OCI-LY1 (cell line): ENCODE measurements around the gene HLF.

ENCODE experiments used
- H2AFZ ChIP-seq: fragments of 200-600 bp; sonication (generic), shearing (Covaris generic); 2 replicates; pipeline ENCODE4 v1.6.0; 2014; ENCODE audit warnings: antibody characterized with exemption, mild to moderate bottlenecking, low read length
- H3F3A ChIP-seq: fragments of 200-600 bp; sonication (generic), shearing (Covaris generic); 2 replicates; pipeline ENCODE4 v1.6.0; 2014; ENCODE audit warnings: mild to moderate bottlenecking, antibody characterized with exemption, low read length, moderate library complexity; ENCODE audit not compliant: insufficient read depth
- H3K27ac ChIP-seq: fragments of 200-600 bp; sonication (generic); 2 replicates; pipeline ENCODE4 v1.5.1; 2014; ENCODE audit warnings: low read length, mixed run types, mild to moderate bottlenecking, low read depth; ENCODE audit not compliant: poor library complexity, severe bottlenecking
- H3K27me3 ChIP-seq: fragments of 200-600 bp; sonication (generic); 2 replicates; pipeline ENCODE4 v1.6.0; 2014; ENCODE audit warnings: antibody characterized with exemption, mild to moderate bottlenecking, low read length, moderate library complexity; ENCODE audit not compliant: insufficient read depth
- H3K36me3 ChIP-seq: fragments of 200-600 bp; sonication (generic); 2 replicates; pipeline ENCODE4 v1.6.1; 2014; ENCODE audit warnings: mild to moderate bottlenecking, antibody characterized with exemption, low read length, moderate library complexity, mixed read lengths; ENCODE audit not compliant: insufficient read depth
- H3K4me1 ChIP-seq: fragments of 200-600 bp; sonication (generic); 2 replicates; pipeline ENCODE4 v1.5.1; 2014; ENCODE audit warnings: mild to moderate bottlenecking, low read length, moderate library complexity; ENCODE audit not compliant: insufficient read depth, severe bottlenecking
- H3K4me2 ChIP-seq: fragments of 200-600 bp; sonication (generic), shearing (Covaris generic); 2 replicates; pipeline ENCODE4 v1.6.1; 2014; ENCODE audit warnings: low read length
- H3K4me3 ChIP-seq: fragments of 200-600 bp; sonication (generic); 2 replicates; pipeline ENCODE4 v1.5.1; 2014; ENCODE audit warnings: low read length, low read depth, mild to moderate bottlenecking, mixed read lengths; ENCODE audit not compliant: poor library complexity, severe bottlenecking
- H3K79me2 ChIP-seq: fragments of 200-600 bp; shearing (Covaris generic); 2 replicates; pipeline ENCODE4 v1.6.1; 2016; ENCODE audit warnings: mixed run types, low read length, mixed read lengths; ENCODE audit not compliant: insufficient read depth
- H3K9ac ChIP-seq: fragments of 200-600 bp; sonication (generic), shearing (Covaris generic); 2 replicates; pipeline ENCODE4 v1.6.1; 2014; ENCODE audit warnings: mild to moderate bottlenecking, low read length, mixed read lengths
- H3K9me2 ChIP-seq: fragments of 200-600 bp; sonication (generic), shearing (Covaris generic); 2 replicates; pipeline ENCODE4 v1.6.1; 2014; ENCODE audit warnings: low read depth, mild to moderate bottlenecking, low read length, mixed read lengths
- H3K9me3 ChIP-seq: fragments of 200-600 bp; shearing (Covaris generic); 2 replicates; pipeline ENCODE4 v1.6.1; 2014; ENCODE audit warnings: low read length, mixed read lengths
- H4K20me1 ChIP-seq: fragments of 200-600 bp; sonication (generic), shearing (Covaris generic); 2 replicates; pipeline ENCODE4 v1.6.0; 2016; ENCODE audit warnings: mild to moderate bottlenecking, low read length; ENCODE audit not compliant: insufficient read depth
- CTCF ChIP-seq: fragments of 200-600 bp; sonication (generic), shearing (Covaris generic); IDR thresholded peaks from 2 replicates; pipeline ENCODE4 v1.5.1; 2017; ENCODE audit warnings: mild to moderate bottlenecking, antibody characterized with exemption, low read length, moderate library complexity, mixed read lengths
- EZH2 ChIP-seq: fragments of 200-600 bp; sonication (generic), shearing (Covaris generic); IDR thresholded peaks from 2 replicates; pipeline ENCODE4 v1.8.0; 2017; ENCODE audit warnings: borderline replicate concordance, mixed run types, mild to moderate bottlenecking, antibody characterized with exemption, low read length, moderate library complexity, mixed read lengths

HLF gene

DNA sequence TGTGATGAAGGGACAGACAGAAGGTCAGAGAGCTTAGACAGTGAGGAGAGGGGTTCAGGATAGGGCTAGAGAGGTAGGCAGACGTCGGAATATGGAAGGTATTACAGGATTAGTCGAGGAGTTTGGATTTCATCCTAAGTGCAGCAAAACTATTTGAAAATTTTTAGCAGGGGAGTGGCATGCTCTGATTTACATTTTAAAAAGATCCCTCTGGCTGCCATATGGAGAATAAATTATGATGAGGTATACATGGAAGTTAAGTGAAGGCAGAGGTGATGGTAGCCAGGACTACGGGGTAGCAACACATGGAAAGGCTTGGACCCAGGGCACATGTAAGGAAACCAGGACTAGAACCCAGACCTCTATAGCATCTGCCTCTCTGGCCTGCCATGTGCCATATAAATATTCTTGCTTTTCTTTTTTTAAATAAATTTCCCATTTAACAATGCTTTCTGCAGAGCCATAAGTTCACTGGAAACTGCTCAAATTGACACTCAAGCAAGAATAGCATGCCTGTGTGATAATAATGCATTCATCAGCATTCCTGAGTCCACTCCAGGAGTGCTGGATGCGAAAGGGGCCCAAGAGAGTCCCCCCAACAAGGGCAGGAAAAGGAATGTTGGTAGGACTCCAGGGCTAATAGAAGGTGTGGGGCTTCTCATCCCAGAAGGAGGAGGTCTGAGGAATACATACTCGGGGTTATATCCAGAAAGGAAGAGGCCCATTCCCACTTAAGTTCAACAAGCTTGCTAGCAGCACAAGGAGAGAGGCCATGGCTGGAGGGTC lies 78.2 kb downstream of the HLF start:
- Histone ChIP-seq H3K4me3 (no peak overlapping the region), H3F3A (no peaks in the 10 kb centered on the region), H3K4me1 (no peaks in the 10 kb centered on the region), H3K79me2 (no peaks in the 10 kb centered on the region), H2AFZ (no peak overlapping the region), H3K4me2 (no peak overlapping the region), H3K9me3 (no peaks in the 10 kb centered on the region), H3K27ac (no peak overlapping the region), H3K9me2 (no peaks in the 10 kb centered on the region), H3K9ac (no peak overlapping the region), H3K36me3 (no peaks in the 10 kb centered on the region), H3K27me3 (0 out of 2 replicates have a peak, but pooled peaks cover 4% of the 10 kb centered on the region), H4K20me1 (no peaks in the 10 kb centered on the region)
- TF ChIP-seq CTCF (no peak), EZH2 (no peak)

GRCh38 chr17:55343900-55344513 lies 79.2 kb downstream of the HLF start:
- no peaks in the 10 kb centered on the region for H4K20me1 ChIP-seq
- no peaks in the 10 kb centered on the region for H3K4me1 ChIP-seq
- H3K4me3 ChIP-seq = no peak overlapping the region
- no peak overlapping the region for H2AFZ ChIP-seq
- no peaks in the 10 kb centered on the region for H3K9me3 ChIP-seq
- H3K9me2 ChIP-seq = no peaks in the 10 kb centered on the region
- no peak overlapping the region for H3K27ac ChIP-seq
- H3K4me2 ChIP-seq = no peak overlapping the region
- H3F3A ChIP-seq = no peaks in the 10 kb centered on the region
- TF ChIP-seq CTCF (no peak), EZH2 (no peak)
- H3K79me2 ChIP-seq = no peaks in the 10 kb centered on the region
- no peak overlapping the region for H3K9ac ChIP-seq
- 0 out of 2 replicates have a peak, but pooled peaks cover 4% of the 10 kb centered on the region for H3K27me3 ChIP-seq
- H3K36me3 ChIP-seq = no peaks in the 10 kb centered on the region

DNA sequence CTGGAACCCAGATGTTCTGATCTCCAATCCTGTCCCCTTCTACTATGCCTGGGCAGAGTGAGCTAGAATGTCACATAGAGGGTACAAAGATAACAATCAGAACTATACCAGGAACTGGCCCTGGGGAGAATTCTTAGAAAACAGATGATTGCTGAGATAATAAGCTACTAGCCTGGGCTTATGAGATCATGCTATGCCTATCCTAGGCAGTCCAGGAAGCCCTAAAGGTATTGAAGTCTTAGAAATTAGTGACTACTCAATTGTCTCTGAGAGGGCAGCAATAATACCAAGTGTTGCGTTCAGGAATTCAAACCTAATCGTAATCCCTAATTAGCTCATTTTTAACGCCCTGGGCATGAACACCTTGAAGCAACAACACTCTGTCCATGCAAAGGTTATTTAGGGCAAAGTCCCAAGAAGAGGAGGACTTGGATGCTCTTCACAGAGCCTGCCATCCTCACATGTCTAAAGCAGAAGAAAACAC lies 79.8 kb downstream of the HLF start:
- TF ChIP-seq EZH2 = no peak
- no peak for TF ChIP-seq CTCF

More for the DNA sequence above, 79.8 kb downstream of the HLF start:
- no peak overlapping the region for H3K9ac ChIP-seq
- H3K36me3 ChIP-seq = no peaks in the 10 kb centered on the region
- H3K9me2 ChIP-seq = no peaks in the 10 kb centered on the region
- no peaks in the 10 kb centered on the region for H3F3A ChIP-seq
- no peaks in the 10 kb centered on the region for H3K79me2 ChIP-seq
- H2AFZ ChIP-seq = no peak overlapping the region
- H3K9me3 ChIP-seq = no peaks in the 10 kb centered on the region
- no peak overlapping the region for H3K4me3 ChIP-seq
- H3K4me1 ChIP-seq = no peaks in the 10 kb centered on the region
- H3K27ac ChIP-seq = no peak overlapping the region
- H4K20me1 ChIP-seq = no peaks in the 10 kb centered on the region
- no peak overlapping the region for H3K4me2 ChIP-seq
- 0 out of 2 replicates have a peak, but pooled peaks cover 4% of the 10 kb centered on the region for H3K27me3 ChIP-seq
